Astrocyte (in vitro differentiated cells and primary cell): ENCODE data around the gene CMIP. TPM values are rescaled to one million over a fixed set of nuclear protein-coding genes. Genes with fewer than 3 reads are reported as not detected.

ENCODE experiments used
- DNase-seq: peaks from one replicate; pipeline ENCODE4 v3.0.0-alpha.2; 2010; ENCODE audit warnings: low read depth
- FAIRE-seq: peaks from 2 replicates; lab custom pipeline; 2011; peaks lifted over from hg19 to GRCh38; lab: Jason Lieb, UNC
- H2AFZ ChIP-seq: 2 replicates; pipeline ENCODE4 v1.6.0; 2012; ENCODE audit warnings: low read depth, low read length, inconsistent platforms
- H3K27ac ChIP-seq: 2 replicates; pipeline ENCODE4 v1.5.1; 2011; ENCODE audit warnings: low read depth, low read length, inconsistent platforms
- H3K27me3 ChIP-seq: 2 replicates; pipeline ENCODE4 v1.6.0; 2011; ENCODE audit warnings: low read length, inconsistent platforms; ENCODE audit not compliant: insufficient read depth
- H3K36me3 ChIP-seq: 2 replicates; pipeline ENCODE4 v1.5.1; 2011; ENCODE audit warnings: low read length, inconsistent platforms; ENCODE audit not compliant: insufficient read depth
- H3K4me1 ChIP-seq: 2 replicates; pipeline ENCODE4 v1.5.1; 2011; ENCODE audit warnings: low read length, inconsistent platforms; ENCODE audit not compliant: insufficient read depth
- H3K4me2 ChIP-seq: 2 replicates; pipeline ENCODE4 v1.6.0; 2012; ENCODE audit warnings: low read length, inconsistent platforms
- H3K4me3 ChIP-seq: 2 replicates; pipeline ENCODE4 v1.5.1; 2011; ENCODE audit warnings: low read depth, mild to moderate bottlenecking, low read length, inconsistent platforms; ENCODE audit not compliant: insufficient read depth
- H3K79me2 ChIP-seq: 2 replicates; pipeline ENCODE4 v1.6.0; 2012; ENCODE audit warnings: mild to moderate bottlenecking, low read length, inconsistent platforms; ENCODE audit not compliant: insufficient read depth
- H3K9ac ChIP-seq: 2 replicates; pipeline ENCODE4 v1.6.0; 2012; ENCODE audit warnings: mild to moderate bottlenecking, low read length, inconsistent platforms
- H3K9me3 ChIP-seq: 2 replicates; pipeline ENCODE4 v1.5.1; 2012; ENCODE audit warnings: low read depth, mild to moderate bottlenecking, low read length, inconsistent platforms; ENCODE audit not compliant: insufficient read depth
- H4K20me1 ChIP-seq: 2 replicates; pipeline ENCODE4 v1.6.0; 2012; ENCODE audit warnings: low read length, inconsistent platforms; ENCODE audit not compliant: insufficient read depth
- H3K27ac Mint-ChIP-seq: one replicate; pipeline ENCODE4 v1.8.0; 2021; ENCODE audit warnings: mild to moderate bottlenecking, mixed read lengths; ENCODE audit not compliant: unreplicated experiment
- H3K27me3 Mint-ChIP-seq: one replicate; pipeline ENCODE4 v1.8.0; 2021; ENCODE audit warnings: low read depth, mixed read lengths; ENCODE audit not compliant: unreplicated experiment
- H3K36me3 Mint-ChIP-seq: one replicate; pipeline ENCODE4 v1.8.0; 2021; ENCODE audit warnings: low read depth, mixed read lengths; ENCODE audit not compliant: unreplicated experiment
- H3K4me1 Mint-ChIP-seq: one replicate; pipeline ENCODE4 v1.8.0; 2021; ENCODE audit warnings: low read depth, mixed read lengths; ENCODE audit not compliant: unreplicated experiment
- H3K4me3 Mint-ChIP-seq: one replicate; pipeline ENCODE4 v1.8.0; 2021; ENCODE audit warnings: mild to moderate bottlenecking, moderate library complexity, mixed read lengths; ENCODE audit not compliant: unreplicated experiment
- H3K9me3 Mint-ChIP-seq: one replicate; pipeline ENCODE4 v1.8.0; 2021; ENCODE audit warnings: mild to moderate bottlenecking, mixed read lengths; ENCODE audit not compliant: unreplicated experiment
- EZH2 ChIP-seq: IDR thresholded peaks from 2 replicates; pipeline ENCODE4 v1.6.1; 2012; ENCODE audit warnings: mild to moderate bottlenecking, low read length, inconsistent platforms; ENCODE audit not compliant: insufficient read depth
- total RNA-seq: library from RNA; stranded (reverse); gene quantifications from 2 replicates; pipeline ENCODE4 v1.2.1, GENCODE V29; 2021
- TF ChIP-seq, protein P1 (sequence below): IDR thresholded peaks from 2 replicates; pipeline ENCODE4 v1.5.1; 2011; ENCODE audit warnings: low read depth, mild to moderate bottlenecking, inconsistent platforms, low read length, moderate library complexity; ENCODE audit not compliant: insufficient read depth

Gene CMIP
- total RNA-seq, 1 donor from 2014 or later = 71.5 TPM

DNA sequence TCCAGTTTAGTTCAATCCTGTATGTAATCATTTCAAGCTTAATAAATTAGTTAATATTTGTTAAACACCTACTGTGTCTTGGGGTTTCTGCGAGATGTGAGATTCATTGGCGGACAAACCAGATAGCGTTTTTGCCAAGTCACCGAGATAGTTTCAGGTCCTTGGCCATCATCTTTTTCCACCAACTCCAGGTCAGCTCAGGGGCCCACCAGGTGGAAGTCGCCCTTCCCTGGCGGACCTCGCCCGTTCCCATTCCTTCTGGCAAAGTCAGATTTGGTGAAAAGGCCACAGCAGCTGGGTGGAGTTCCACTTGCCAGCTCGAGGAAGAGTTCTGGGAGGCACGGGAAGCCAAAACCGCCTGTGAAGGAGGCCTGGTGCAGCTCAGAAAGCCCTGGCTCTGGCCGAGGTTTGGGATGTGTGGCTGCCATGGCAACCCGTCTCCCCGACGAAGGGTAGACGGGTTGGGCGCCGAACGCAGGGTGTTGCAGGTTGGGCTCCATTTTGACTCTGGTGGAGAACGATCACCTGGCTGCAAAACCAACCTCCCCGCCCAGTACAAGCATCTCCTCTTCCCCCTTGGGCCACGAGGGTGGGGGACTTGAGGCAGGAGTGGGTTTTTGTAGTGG, 39.5 kb downstream of the CMIP start:
- H3K4me1 ChIP-seq = peaks cover 31% of the 10 kb centered on the region
- no peaks in the 10 kb centered on the region for H3K27me3 Mint-ChIP-seq
- H3K4me3 Mint-ChIP-seq = no peak overlapping the region
- no peaks in the 10 kb centered on the region for H3K9me3 ChIP-seq
- peaks cover 30% of the 10 kb centered on the region for H3K4me1 Mint-ChIP-seq
- no peak for DNase-seq
- H3K27ac Mint-ChIP-seq = no peak overlapping the region
- H3K36me3 Mint-ChIP-seq = peaks cover 14% of the 10 kb centered on the region
- no peaks in the 10 kb centered on the region for H3K36me3 ChIP-seq
- H3K27ac ChIP-seq = no peak overlapping the region
- H3K9me3 Mint-ChIP-seq = no peaks in the 10 kb centered on the region
- no peak overlapping the region for H3K9ac ChIP-seq
- no peak overlapping the region for H3K4me2 ChIP-seq
- FAIRE-seq = no peak
- no peaks in the 10 kb centered on the region for H3K27me3 ChIP-seq
- H3K79me2 ChIP-seq = peaks cover 81% of the 10 kb centered on the region
- H2AFZ ChIP-seq = no peak overlapping the region
- TF ChIP-seq, protein P1, sequence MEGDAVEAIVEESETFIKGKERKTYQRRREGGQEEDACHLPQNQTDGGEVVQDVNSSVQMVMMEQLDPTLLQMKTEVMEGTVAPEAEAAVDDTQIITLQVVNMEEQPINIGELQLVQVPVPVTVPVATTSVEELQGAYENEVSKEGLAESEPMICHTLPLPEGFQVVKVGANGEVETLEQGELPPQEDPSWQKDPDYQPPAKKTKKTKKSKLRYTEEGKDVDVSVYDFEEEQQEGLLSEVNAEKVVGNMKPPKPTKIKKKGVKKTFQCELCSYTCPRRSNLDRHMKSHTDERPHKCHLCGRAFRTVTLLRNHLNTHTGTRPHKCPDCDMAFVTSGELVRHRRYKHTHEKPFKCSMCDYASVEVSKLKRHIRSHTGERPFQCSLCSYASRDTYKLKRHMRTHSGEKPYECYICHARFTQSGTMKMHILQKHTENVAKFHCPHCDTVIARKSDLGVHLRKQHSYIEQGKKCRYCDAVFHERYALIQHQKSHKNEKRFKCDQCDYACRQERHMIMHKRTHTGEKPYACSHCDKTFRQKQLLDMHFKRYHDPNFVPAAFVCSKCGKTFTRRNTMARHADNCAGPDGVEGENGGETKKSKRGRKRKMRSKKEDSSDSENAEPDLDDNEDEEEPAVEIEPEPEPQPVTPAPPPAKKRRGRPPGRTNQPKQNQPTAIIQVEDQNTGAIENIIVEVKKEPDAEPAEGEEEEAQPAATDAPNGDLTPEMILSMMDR = no peak
- TF ChIP-seq EZH2 = no peak
- no peak overlapping the region for H3K4me3 ChIP-seq
- H4K20me1 ChIP-seq = peaks cover 93% of the 10 kb centered on the region

DNA sequence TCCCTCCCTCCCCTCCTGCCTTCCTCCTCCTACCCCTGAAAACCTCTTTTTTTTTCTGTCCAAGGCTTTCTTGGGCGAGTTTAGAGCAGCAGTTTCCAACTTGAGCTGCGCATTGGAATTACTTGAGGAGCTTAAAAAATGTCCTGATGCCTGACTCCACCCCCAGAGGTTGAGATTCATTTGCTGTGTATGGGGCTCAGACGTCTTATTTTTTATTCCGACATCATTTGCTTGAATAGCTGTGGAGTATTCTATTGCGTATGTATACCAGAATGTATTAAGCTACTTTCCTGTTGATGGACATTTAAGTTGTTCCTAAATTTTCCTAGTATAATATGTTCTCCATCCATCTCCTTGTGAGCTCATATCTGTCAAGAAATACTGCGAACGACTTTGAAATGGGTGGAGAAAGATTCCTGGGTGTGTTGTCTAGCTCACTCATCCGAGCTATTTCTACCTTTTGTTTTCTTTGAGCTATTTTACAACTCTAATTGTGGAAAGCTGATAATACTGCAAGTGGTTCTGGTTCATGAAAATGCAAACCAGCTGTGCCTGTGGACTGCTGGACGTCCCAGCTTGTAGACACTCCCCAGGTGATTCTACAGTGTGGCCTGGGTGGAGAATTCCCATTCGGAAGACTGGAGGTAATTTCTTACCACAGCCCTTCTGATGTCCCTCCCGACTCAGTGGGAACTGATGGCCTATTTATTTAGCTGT, 40.5 kb downstream of the CMIP start:
- H3K9me3 Mint-ChIP-seq = no peaks in the 10 kb centered on the region
- H3K4me3 ChIP-seq = no peak overlapping the region
- DNase-seq (no peak), FAIRE-seq (no peak)
- H3K36me3 ChIP-seq = no peaks in the 10 kb centered on the region
- H4K20me1 ChIP-seq = peaks cover 93% of the 10 kb centered on the region
- H3K79me2 ChIP-seq = peaks cover 84% of the 10 kb centered on the region
- TF ChIP-seq EZH2 = no peak
- TF ChIP-seq, protein P1 = no peak
- H3K27ac Mint-ChIP-seq = no peak overlapping the region
- peaks cover 11% of the 10 kb centered on the region for H3K36me3 Mint-ChIP-seq
- peaks cover 27% of the 10 kb centered on the region for H3K4me1 Mint-ChIP-seq
- peak overlapping the region; percentile 28 for H3K27ac ChIP-seq
- H2AFZ ChIP-seq = no peak overlapping the region
- H3K4me3 Mint-ChIP-seq = no peak overlapping the region
- H3K4me1 ChIP-seq = peaks cover 34% of the 10 kb centered on the region
- no peak overlapping the region for H3K9ac ChIP-seq
- no peaks in the 10 kb centered on the region for H3K27me3 Mint-ChIP-seq
- no peak overlapping the region for H3K4me2 ChIP-seq
- H3K27me3 ChIP-seq = no peaks in the 10 kb centered on the region
- H3K9me3 ChIP-seq = no peaks in the 10 kb centered on the region
